Adrenal gland (tissue), 12 donors: Measurements from ENCODE around the gene MINK1. TPM values are rescaled to one million over a fixed set of nuclear protein-coding genes. Genes with fewer than 3 reads are reported as not detected.

Experiments
- DNase-seq, 7 donors: peaks; one replicate each; pipeline ENCODE4 v3.0.0-alpha.2; 2019 to 2020
- H3K27ac ChIP-seq, 5 donors: fragments of 200-600 bp; sonication (generic) in 4 of 5; 1 replicate in 3 of 5; 2 replicates in 2 of 5; pipeline versions ENCODE4 v1.5.1 to v1.8.0; 2016 to 2020; ENCODE audit warnings: mild to moderate bottlenecking in 1 of 5
- H3K27me3 ChIP-seq: fragments of 200-600 bp; 2 replicates; pipeline ENCODE4 v1.8.0; 2021
- H3K36me3 ChIP-seq, 2 donors: fragments of 200-600 bp; replicated peaks in 1 of 2; 1 replicate in 1 of 2; 2 replicates in 1 of 2; pipeline versions ENCODE4 v1.5.1 to v1.8.0; 2018 to 2022
- H3K4me1 ChIP-seq, 2 donors: fragments of 200-600 bp; replicated peaks in 1 of 2; 1 replicate in 1 of 2; 2 replicates in 1 of 2; pipeline versions ENCODE4 v1.5.1 to v1.8.0; 2018 to 2021
- H3K4me3 ChIP-seq, 4 donors: fragments of 200-600 bp; sonication (generic) in 3 of 4; one replicate each; pipeline ENCODE4 v1.5.1; 2016 to 2018
- H3K9me3 ChIP-seq, 3 donors: fragments of 200-600 bp; sonication (generic) in 1 of 3; replicated peaks in 1 of 3; 1 replicate in 2 of 3; 2 replicates in 1 of 3; pipeline versions ENCODE4 v1.5.1 to v1.8.0; 2016 to 2021
- POLR2A ChIP-seq, 2 donors: fragments of 450-650 bp; IDR thresholded peaks; one replicate each; pipeline ENCODE4 v1.6.1; 2017; ENCODE audit warnings: antibody characterized with exemption in 2 of 2, mild to moderate bottlenecking in 2 of 2, moderate library complexity in 1 of 2
- WGBS, 4 donors: extraction: QIAGEN DNeasy Blood & Tissue Kit in 2 of 4; methylation state at CpG; one replicate each; pipeline versions ENCODE4 v1.1.5 to v1.1.7; 2013 to 2017; 5-methylcytosine and 5-hydroxymethylcytosine counted together
- intact Hi-C, 2 donors: fragments of 100-400 bp; cut with DNase I; formaldehyde crosslinking; loops; one replicate each; pipeline versions ENCODE4 v1.14.1 to v1.15.0; 2022 to 2023
- polyA plus RNA-seq, 3 donors: library from polyadenylated mRNA; stranded (reverse); fragments of 200-250 nt in 2 of 3; fragments of 350-450 nt in 1 of 3; fragmentation: Illumina TruSeq in 1 of 3; extraction: RNeasy Lipid Tissue Mini Kit (QIAGEN cat#74804) in 1 of 3; gene quantifications; one replicate each; pipeline ENCODE4 v1.2.3, GENCODE V29; 2013 to 2014
- total RNA-seq, 9 donors: library from RNA; depleted of rRNA in 4 of 9; stranded (reverse); fragments of >200 nt in 4 of 9; fragments of 120-200 nt in 1 of 9; fragmentation: NEBNext Ultra II Directional in 1 of 9; extraction: Animal tissue kit (Norgen Biotek cat#: 25700) in 1 of 9; gene quantifications; one replicate each; pipeline versions ENCODE4 v1.1.0 to v1.2.4, GENCODE V29; 2013 to 2023
- TF ChIP-seq, protein P1 (sequence below), 6 experiments: fragments of 450-650 bp in 4 of 6; fragments of 200-600 bp in 2 of 6; sonication (generic) in 1 of 6; IDR thresholded peaks; 1 replicate in 5 of 6; 2 replicates in 1 of 6; pipeline versions ENCODE4 v1.5.1 to v1.8.0; 2016 to 2021; ENCODE audit warnings: antibody characterized with exemption in 6 of 6, mild to moderate bottlenecking in 2 of 6, moderate library complexity in 1 of 6
- donor health status: healthy with polysubstance abuse.
- donor health status: Bipolar disorder and iron deficiency.
- donor health status: DM: yes; HTN: yes; CAD: no.
- donor health status: DM: no; HTN: no; CAD: no.
- donor health status: DM: no; HTN: no; CAD: no.
- donor health status: DM: yes; HTN: yes; CAD: no.

MINK1 gene
- total and polyA plus RNA-seq, 12 donors, result 21.5 to 135 (median 50.4) TPM

DNA sequence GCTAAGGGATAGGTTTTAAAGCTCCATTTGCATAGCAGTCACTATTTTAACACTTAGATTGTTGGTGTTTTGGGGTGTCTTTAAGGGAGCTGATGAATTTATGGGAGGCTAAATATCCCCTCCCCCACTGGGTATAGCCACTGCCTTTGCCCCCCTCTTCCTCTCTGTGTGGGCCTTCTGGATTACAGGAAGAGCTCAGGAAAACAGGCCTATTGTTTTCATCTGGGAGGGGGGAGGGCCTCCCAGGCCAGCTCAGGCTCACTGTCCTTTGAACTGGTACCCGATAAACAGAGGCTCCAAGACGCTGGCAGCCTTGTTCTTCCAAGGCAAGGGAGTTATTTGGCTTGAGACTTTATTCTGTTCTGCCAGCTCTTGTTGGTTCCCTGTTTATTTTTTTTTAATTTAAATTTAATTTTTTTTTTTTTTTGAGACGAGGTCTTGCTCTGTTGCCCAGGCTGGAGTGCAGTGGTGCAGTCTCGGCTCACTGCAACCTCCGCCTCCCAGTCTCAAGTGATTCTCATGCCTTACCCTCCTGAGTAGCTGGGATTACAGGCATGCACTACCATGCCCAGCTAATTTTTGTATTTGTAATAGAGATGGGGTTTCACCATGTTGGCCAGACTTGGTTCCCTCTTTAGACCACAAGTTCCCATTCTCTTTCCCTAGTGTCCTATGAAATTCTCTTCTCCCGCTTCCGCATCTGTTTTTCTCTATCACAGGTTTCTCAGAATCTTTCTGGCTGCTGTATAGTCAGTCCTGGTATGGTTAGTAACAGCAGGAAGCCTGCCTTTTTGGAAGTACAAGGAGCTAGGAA, 25.1 kb downstream of the MINK1 start:
- WGBS, 4 donors, result 46 to 62% (median 54%) methylated on average over 7 of the region's 7 CpGs
- Histone ChIP-seq H3K9me3 (no peaks in the 10 kb centered on the region), H3K27ac (peak overlapping the region in 3 of 5 donors; percentile 34 to 63 (median 61)), H3K27me3 (no peaks in the 10 kb centered on the region), H3K36me3 (peaks cover 0 to 8% of the 10 kb centered on the region in 2 donors), H3K4me1 (peaks cover 17 to 19% of the 10 kb centered on the region in 2 donors), H3K4me3 (no peak overlapping the region)
- DNase-seq, result peak in 4 of 7 donors; percentile 24 to 65 (median 30)
- intact Hi-C loops, result no loop called here
- TF ChIP-seq, protein P1, sequence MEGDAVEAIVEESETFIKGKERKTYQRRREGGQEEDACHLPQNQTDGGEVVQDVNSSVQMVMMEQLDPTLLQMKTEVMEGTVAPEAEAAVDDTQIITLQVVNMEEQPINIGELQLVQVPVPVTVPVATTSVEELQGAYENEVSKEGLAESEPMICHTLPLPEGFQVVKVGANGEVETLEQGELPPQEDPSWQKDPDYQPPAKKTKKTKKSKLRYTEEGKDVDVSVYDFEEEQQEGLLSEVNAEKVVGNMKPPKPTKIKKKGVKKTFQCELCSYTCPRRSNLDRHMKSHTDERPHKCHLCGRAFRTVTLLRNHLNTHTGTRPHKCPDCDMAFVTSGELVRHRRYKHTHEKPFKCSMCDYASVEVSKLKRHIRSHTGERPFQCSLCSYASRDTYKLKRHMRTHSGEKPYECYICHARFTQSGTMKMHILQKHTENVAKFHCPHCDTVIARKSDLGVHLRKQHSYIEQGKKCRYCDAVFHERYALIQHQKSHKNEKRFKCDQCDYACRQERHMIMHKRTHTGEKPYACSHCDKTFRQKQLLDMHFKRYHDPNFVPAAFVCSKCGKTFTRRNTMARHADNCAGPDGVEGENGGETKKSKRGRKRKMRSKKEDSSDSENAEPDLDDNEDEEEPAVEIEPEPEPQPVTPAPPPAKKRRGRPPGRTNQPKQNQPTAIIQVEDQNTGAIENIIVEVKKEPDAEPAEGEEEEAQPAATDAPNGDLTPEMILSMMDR (IDR thresholded peaks at IDR 0.05), result no peak
- TF ChIP-seq POLR2A (IDR thresholded peaks at IDR 0.05), result no peak

DNA sequence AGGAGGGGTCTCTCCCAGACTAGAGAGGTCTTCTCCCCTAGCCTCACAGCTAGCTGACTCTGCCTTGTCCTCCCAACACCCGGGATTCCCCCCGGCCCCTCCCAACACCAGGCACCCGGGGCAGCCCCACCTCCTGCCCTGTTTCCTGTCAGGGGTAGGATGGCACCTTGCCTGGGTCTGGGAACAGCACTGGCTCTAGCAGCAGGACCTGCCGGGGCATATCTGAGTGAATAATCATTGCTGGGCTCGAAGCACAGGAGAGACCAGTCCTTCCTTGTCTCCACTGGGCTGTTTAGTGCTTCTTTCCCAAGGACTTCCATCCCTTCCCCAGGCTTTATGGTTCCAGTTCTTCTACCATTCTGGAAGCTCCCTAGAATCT, 25.7 kb downstream of the MINK1 start:
- H3K27me3 ChIP-seq, result no peaks in the 10 kb centered on the region
- TF ChIP-seq, protein P1 (IDR thresholded peaks at IDR 0.05), result no peak
- TF ChIP-seq POLR2A (IDR thresholded peaks at IDR 0.05), result no peak
- intact Hi-C loops, result no loop called here
- H3K4me3 ChIP-seq, result no peak overlapping the region
- H3K9me3 ChIP-seq, result no peaks in the 10 kb centered on the region
- 4 to 26% (median 13%) methylated on average over 3 to 5 of the region's 5 CpGs for WGBS, 4 donors
- peak overlapping the region in 4 of 5 donors; percentile 12 to 63 (median 48) for H3K27ac ChIP-seq
- peaks cover 17 to 19% of the 10 kb centered on the region in 2 donors for H3K4me1 ChIP-seq
- H3K36me3 ChIP-seq, result peaks cover 0 to 8% of the 10 kb centered on the region in 2 donors
- peak; percentile 58 to 84 (median 81) for DNase-seq

DNA sequence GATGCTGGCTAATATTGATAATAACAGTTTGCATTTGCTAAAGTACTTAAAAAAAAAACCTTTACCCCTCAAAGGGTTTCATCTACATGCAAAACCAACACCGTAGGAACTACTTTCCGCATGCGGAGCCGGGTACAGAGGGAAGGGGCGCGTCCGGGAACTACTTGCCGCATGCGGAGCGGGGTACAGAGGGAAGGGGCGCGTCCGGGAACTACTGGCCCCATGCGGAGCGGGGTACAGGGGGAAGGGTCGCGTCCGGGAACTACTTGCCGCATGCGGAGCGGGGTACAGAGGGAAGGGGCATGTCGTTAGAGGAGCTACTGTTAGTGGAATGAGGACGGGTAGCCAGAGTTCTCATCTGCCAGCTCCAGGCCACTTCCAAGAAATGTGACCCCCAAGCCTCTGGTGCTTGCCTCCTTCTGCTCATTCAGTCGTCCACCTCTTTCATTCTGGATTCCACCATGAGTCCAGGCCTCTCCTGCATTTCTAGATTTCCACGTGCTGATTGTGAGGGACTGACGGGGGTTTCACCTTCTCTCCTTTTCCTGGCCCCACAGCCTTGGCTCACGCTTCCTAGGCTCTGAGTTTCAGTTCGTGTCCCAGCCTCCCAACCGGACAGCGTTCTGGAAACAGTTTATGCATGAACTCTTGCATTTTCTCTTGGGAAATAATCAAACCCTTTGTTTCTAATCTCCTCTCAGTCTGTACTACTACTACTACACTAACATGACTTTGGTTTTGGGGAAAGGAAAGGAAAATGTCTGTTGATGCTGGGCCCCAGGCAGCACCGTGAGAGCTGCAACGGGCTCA, 26.9 kb downstream of the MINK1 start:
- TF ChIP-seq POLR2A (IDR thresholded peaks at IDR 0.05), result no peak
- TF ChIP-seq, protein P1 (IDR thresholded peaks at IDR 0.05), result no peak
- Histone ChIP-seq H3K4me3 (no peak overlapping the region), H3K27ac (peak overlapping the region in 1 of 5 donors; percentile 3), H3K4me1 (peaks cover 17 to 19% of the 10 kb centered on the region in 2 donors), H3K36me3 (no peaks in the 10 kb centered on the region), H3K27me3 (no peaks in the 10 kb centered on the region), H3K9me3 (no peaks in the 10 kb centered on the region)
- DNase-seq, result no peak
- intact Hi-C loops, result no loop called here
- 85 to 89% (median 87%) methylated on average over 32 of the region's 32 CpGs for WGBS, 4 donors

DNA sequence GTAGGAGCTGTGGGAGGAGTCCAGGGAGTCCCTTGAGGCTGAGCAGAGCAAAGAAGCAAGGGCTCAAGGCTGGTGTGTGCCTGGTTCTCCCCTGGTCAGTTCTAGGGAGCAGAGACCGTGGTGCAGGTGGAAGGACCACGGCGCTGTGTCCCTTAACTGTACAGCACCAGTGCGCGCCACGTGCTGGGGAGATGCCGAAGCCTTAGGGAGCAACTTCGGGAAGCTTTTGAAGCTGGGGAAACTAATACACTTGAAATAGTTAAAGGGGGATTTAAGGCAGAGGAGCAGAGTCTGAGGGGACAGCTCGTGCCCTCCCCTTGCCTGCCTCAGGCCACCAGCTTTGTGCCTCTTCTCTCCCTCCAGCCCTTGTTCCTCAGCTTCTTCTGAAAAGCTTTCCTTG, 27.5 kb downstream of the MINK1 start:
- H3K4me3 ChIP-seq, result no peak overlapping the region
- DNase-seq, result no peak
- intact Hi-C loops, result no loop called here
- H3K27ac ChIP-seq, result peak overlapping the region in 1 of 5 donors; percentile 3
- H3K27me3 ChIP-seq, result no peaks in the 10 kb centered on the region
- no peaks in the 10 kb centered on the region for H3K36me3 ChIP-seq
- H3K4me1 ChIP-seq, result peaks cover 17 to 19% of the 10 kb centered on the region in 2 donors
- no peaks in the 10 kb centered on the region for H3K9me3 ChIP-seq
- no peak for TF ChIP-seq POLR2A (IDR thresholded peaks at IDR 0.05)
- TF ChIP-seq, protein P1 (IDR thresholded peaks at IDR 0.05), result no peak
- WGBS, 4 donors, result 91 to 94% (median 93%) methylated on average over 9 of the region's 9 CpGs
